Prostate gland (tissue), 2 donors: ENCODE data around the gene TJP1. TPM values are rescaled to one million over a fixed set of nuclear protein-coding genes. Genes with fewer than 3 reads are reported as not detected.

Experiments
- DNase-seq: peaks from one replicate; pipeline ENCODE4 v3.0.0-alpha.2; 2019; ENCODE audit warnings: low spot score
- H3K27ac ChIP-seq, 2 donors: fragments of 200-600 bp; sonication (generic); 2 replicates each; pipeline ENCODE4 v1.5.1; 2017 to 2019
- H3K27me3 ChIP-seq: fragments of 200-600 bp; sonication (generic); replicated peaks from 2 replicates; pipeline ENCODE4 v1.5.1; 2019; ENCODE audit not compliant: insufficient read depth
- H3K36me3 ChIP-seq, 2 donors: fragments of 200-600 bp; sonication (generic); 1 replicate in 1 of 2; 2 replicates in 1 of 2; pipeline versions ENCODE4 v1.5.1 to v1.8.1; 2017 to 2019
- H3K4me1 ChIP-seq: fragments of 200-600 bp; sonication (generic); replicated peaks from 2 replicates; pipeline ENCODE4 v1.5.1; 2019
- H3K4me3 ChIP-seq, 2 donors: fragments of 200-600 bp; sonication (generic); 2 replicates each; pipeline ENCODE4 v1.5.1; 2017 to 2019
- H3K9me3 ChIP-seq: fragments of 200-600 bp; sonication (generic); 2 replicates; pipeline ENCODE4 v1.5.1; 2017
- CTCF ChIP-seq, 4 experiments: fragments of 200-600 bp in 2 of 4; fragments of 450-650 bp in 2 of 4; sonication (generic) in 2 of 4; IDR thresholded peaks; 1 replicate in 3 of 4; 2 replicates in 1 of 4; pipeline ENCODE4 v1.5.1; 2016 to 2019; ENCODE audit warnings: antibody characterized with exemption in 4 of 4, mild to moderate bottlenecking in 2 of 4, moderate library complexity in 2 of 4
- POLR2A ChIP-seq: fragments of 450-650 bp; IDR thresholded peaks from one replicate; pipeline ENCODE4 v1.6.1; 2016; ENCODE audit warnings: antibody characterized with exemption, mild to moderate bottlenecking
- POLR2AphosphoS5 ChIP-seq: sonication (generic); formaldehyde crosslinking; IDR thresholded peaks from one replicate; pipeline ENCODE4 v1.6.1; 2017; ENCODE audit warnings: antibody characterized with exemption
- WGBS: methylation state at CpG from one replicate; pipeline ENCODE4 v1.1.5; 2018; 5-methylcytosine and 5-hydroxymethylcytosine counted together
- intact Hi-C: fragments of 100-400 bp; cut with DNase I; formaldehyde crosslinking; loops from one replicate; pipeline ENCODE4 v1.14.2; 2022
- total RNA-seq, 2 donors: library from RNA; depleted of rRNA; stranded (reverse); fragments of >200 nt; gene quantifications; one replicate each; pipeline ENCODE4 v1.1.0, GENCODE V29; 2016

TJP1 gene
- total RNA-seq, 2 donors from 2014 or later: 88.4 to 216 TPM

GRCh38 chr15:29740692-29741311 is 81.5 kb downstream of the TJP1 start:
- no peaks in the 10 kb centered on the region for H3K9me3 ChIP-seq
- peak in 1 of 4 experiments; percentile 7 for TF ChIP-seq CTCF (IDR thresholded peaks at IDR 0.05)
- no peak for TF ChIP-seq POLR2AphosphoS5
- no peak for TF ChIP-seq POLR2A
- intact Hi-C loops: no loop called here
- DNase-seq: no peak
- no peak overlapping the region for H3K4me3 ChIP-seq
- 92% methylated on average over 1 of the region's 1 CpG for WGBS
- H3K36me3 ChIP-seq: no peaks in the 10 kb centered on the region
- no peaks in the 10 kb centered on the region for H3K27me3 ChIP-seq
- no peaks in the 10 kb centered on the region for H3K4me1 ChIP-seq
- H3K27ac ChIP-seq: no peak overlapping the region

- Histone ChIP-seq H3K4me3 (no peak overlapping the region), H3K9me3 (no peaks in the 10 kb centered on the region), H3K4me1 (no peaks in the 10 kb centered on the region), H3K27me3 (no peaks in the 10 kb centered on the region), H3K36me3 (no peaks in the 10 kb centered on the region), H3K27ac (no peak overlapping the region)
- WGBS: 81% methylated on average over 2 of the region's 2 CpGs
- TF ChIP-seq POLR2AphosphoS5: no peak
- TF ChIP-seq CTCF (IDR thresholded peaks at IDR 0.05): no peak
- no peak for TF ChIP-seq POLR2A
- no peak for DNase-seq
- intact Hi-C loops: no loop called here
These were observed 85.6 kb downstream of the TJP1 start for GRCh38 chr15:29736744-29737020.

- Histone ChIP-seq H3K9me3 (no peaks in the 10 kb centered on the region), H3K4me3 (no peak overlapping the region), H3K27me3 (no peaks in the 10 kb centered on the region), H3K36me3 (no peaks in the 10 kb centered on the region), H3K27ac (no peak overlapping the region), H3K4me1 (no peaks in the 10 kb centered on the region)
- no peak for TF ChIP-seq POLR2A
- no peak for TF ChIP-seq POLR2AphosphoS5
- TF ChIP-seq CTCF (IDR thresholded peaks at IDR 0.05): no peak
- DNase-seq: no peak
- intact Hi-C loops: no loop called here
- WGBS: 80% methylated on average over 3 of the region's 3 CpGs
These were observed 86.1 kb downstream of the TJP1 start for GRCh38 chr15:29736012-29736743.

DNA sequence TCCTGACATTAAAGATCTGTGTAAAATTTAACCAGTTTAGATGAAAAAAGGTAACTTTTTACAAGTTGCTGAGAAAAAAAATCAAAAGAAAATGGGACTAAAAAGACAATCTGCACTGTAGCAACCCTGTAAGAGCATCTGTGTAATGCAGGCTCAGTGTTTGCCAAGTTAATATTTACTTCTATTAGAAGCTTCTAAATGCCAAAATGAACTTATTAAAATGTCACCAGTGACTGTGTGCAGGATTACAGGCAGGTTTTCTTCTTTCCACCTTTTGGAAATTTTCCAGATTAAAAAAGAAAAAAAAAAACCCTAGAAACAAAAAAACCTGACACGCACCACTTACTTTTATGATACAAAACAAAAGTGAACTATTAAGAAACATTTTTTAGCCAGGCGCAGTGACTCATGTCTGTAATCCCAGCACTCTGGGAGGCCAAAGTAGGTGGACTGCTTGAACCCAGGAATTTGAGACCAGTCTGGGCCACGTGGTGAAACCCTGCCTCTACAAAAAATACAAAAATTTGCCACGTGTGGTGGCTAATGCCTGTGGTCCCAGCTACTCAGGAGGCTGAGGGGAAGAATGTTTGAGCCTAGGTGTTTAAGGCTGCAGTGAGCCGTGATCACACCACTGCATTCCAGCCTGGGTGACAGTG is 87.2 kb downstream of the TJP1 start:
- peak; percentile 43 for DNase-seq
- Histone ChIP-seq H3K4me1 (no peaks in the 10 kb centered on the region), H3K36me3 (no peaks in the 10 kb centered on the region), H3K9me3 (no peaks in the 10 kb centered on the region), H3K27ac (peak overlapping the region in 1 of 2 donors; percentile 13), H3K27me3 (no peaks in the 10 kb centered on the region), H3K4me3 (no peak overlapping the region)
- intact Hi-C loops: no loop called here
- no peak for TF ChIP-seq POLR2A
- no peak for TF ChIP-seq CTCF (IDR thresholded peaks at IDR 0.05)
- peak; percentile 69 for TF ChIP-seq POLR2AphosphoS5
- WGBS: 25% methylated on average over 5 of the region's 5 CpGs
